PC-3 (cell line): ENCODE results near the gene HMCN2. TPM values are rescaled to one million over a fixed set of nuclear protein-coding genes. Genes with fewer than 3 reads are reported as not detected.

Experiments
- ATAC-seq: fragments of 200-7000 bp; cut with Tn5 transposase; 2 replicates; pipeline ENCODE4 v1.9.1; 2020; ENCODE audit warnings: mild to moderate bottlenecking, moderate library complexity
- BruUV-seq: library from RNA; stranded (reverse); fragments of 400-500 nt; replicated peaks from 2 replicates; lab custom pipeline; 2021; lab: Mats Ljungman, UMichigan
- CTCF ChIA-PET: fragments of 300-600 bp; sonication (Branson Sonifier 250); formaldehyde crosslinking; loops from one replicate; lab custom pipeline; 2022; ENCODE audit warnings: antibody characterized with exemption; lab: Charles Lee
- POLR2A ChIA-PET: fragments of 300-600 bp; sonication (Branson Sonifier 250); formaldehyde crosslinking; loops from one replicate; lab custom pipeline; 2022; ENCODE audit warnings: antibody characterized with exemption; ENCODE audit not compliant: unreplicated experiment; lab: Charles Lee
- DNase-seq: peaks from one replicate; pipeline ENCODE4 v3.0.0-alpha.2; 2015
- H2AFZ ChIP-seq: fragments of 300-600 bp; sonication (generic); 2 replicates; pipeline ENCODE4 v1.6.0; 2016; ENCODE audit warnings: antibody characterized with exemption, low read length
- H3F3A ChIP-seq: fragments of 300-600 bp; sonication (generic); one replicate; pipeline ENCODE4 v1.6.0; 2017; ENCODE audit warnings: antibody characterized with exemption, low read length, control low read depth, mild to moderate bottlenecking; ENCODE audit not compliant: unreplicated experiment
- H3K27ac ChIP-seq: fragments of 300-600 bp; sonication (generic); 2 replicates; pipeline ENCODE4 v1.5.1; 2016; ENCODE audit warnings: mild to moderate bottlenecking, low read length
- H3K27me3 ChIP-seq: fragments of 300-600 bp; sonication (generic); 2 replicates; pipeline ENCODE4 v1.6.1; 2016; ENCODE audit warnings: low read length, mixed read lengths
- H3K36me3 ChIP-seq: fragments of 300-600 bp; sonication (generic); 2 replicates; pipeline ENCODE4 v1.6.1; 2016; ENCODE audit warnings: low read depth, mixed run types, low read length, mixed read lengths
- H3K4me1 ChIP-seq: fragments of 300-600 bp; sonication (generic); 2 replicates; pipeline ENCODE4 v1.5.1; 2016; ENCODE audit warnings: low read length; ENCODE audit not compliant: insufficient read depth
- H3K4me2 ChIP-seq: fragments of 300-600 bp; sonication (generic); 2 replicates; pipeline ENCODE4 v1.6.0; 2016; ENCODE audit warnings: low read length
- H3K4me3 ChIP-seq: fragments of 300-600 bp; sonication (generic); 2 replicates; pipeline ENCODE4 v1.5.1; 2016; ENCODE audit warnings: mild to moderate bottlenecking, low read length, mixed read lengths
- H3K79me2 ChIP-seq: fragments of 300-600 bp; sonication (generic); 2 replicates; pipeline ENCODE4 v1.6.1; 2017; ENCODE audit warnings: low read length, mixed read lengths
- H3K9ac ChIP-seq: fragments of 300-600 bp; sonication (generic); 2 replicates; pipeline ENCODE4 v1.6.0; 2016; ENCODE audit warnings: mild to moderate bottlenecking, low read length
- H3K9me2 ChIP-seq: fragments of 300-600 bp; sonication (generic); replicated peaks from 2 replicates; pipeline ENCODE4 v1.6.1; 2016; ENCODE audit warnings: mixed run types, low read length, mixed read lengths
- H3K9me3 ChIP-seq: fragments of 300-600 bp; sonication (generic); 2 replicates; pipeline ENCODE4 v1.6.1; 2016; ENCODE audit warnings: low read length, mixed read lengths
- H4K20me1 ChIP-seq: fragments of 300-600 bp; sonication (generic); 2 replicates; pipeline ENCODE4 v1.6.1; 2016; ENCODE audit warnings: low read length, mixed read lengths
- CTCF ChIP-seq: fragments of 300-600 bp; sonication (generic); conservative IDR thresholded peaks from 2 replicates; pipeline ENCODE4 v1.5.1; 2017; ENCODE audit warnings: antibody characterized with exemption, low read depth, mild to moderate bottlenecking, low read length
- EZH2 ChIP-seq: fragments of 300-600 bp; sonication (generic); IDR thresholded peaks from one replicate; pipeline ENCODE4 v1.6.1; 2017; ENCODE audit warnings: antibody characterized with exemption, mild to moderate bottlenecking, low read length; ENCODE audit not compliant: unreplicated experiment
- EZH2phosphoT487 ChIP-seq: fragments of 300-600 bp; sonication (generic); IDR thresholded peaks from 2 replicates; pipeline ENCODE4 v1.6.1; 2018; ENCODE audit warnings: mild to moderate bottlenecking, antibody characterized with exemption, low read length, borderline replicate concordance
- intact Hi-C: fragments of 100-400 bp; cut with micrococcal nuclease; formaldehyde crosslinking; loops from 2 replicates; pipeline ENCODE4 v1.9.0; 2023
- total RNA-seq: library from RNA; depleted of rRNA; stranded (reverse); fragments of >200 nt; gene quantifications from 2 replicates; pipeline ENCODE4 v1.2.3, GENCODE V29; 2014

The HMCN2 gene
- total RNA-seq, 1 experiment from 2014 or later = 0.11 TPM

DNA sequence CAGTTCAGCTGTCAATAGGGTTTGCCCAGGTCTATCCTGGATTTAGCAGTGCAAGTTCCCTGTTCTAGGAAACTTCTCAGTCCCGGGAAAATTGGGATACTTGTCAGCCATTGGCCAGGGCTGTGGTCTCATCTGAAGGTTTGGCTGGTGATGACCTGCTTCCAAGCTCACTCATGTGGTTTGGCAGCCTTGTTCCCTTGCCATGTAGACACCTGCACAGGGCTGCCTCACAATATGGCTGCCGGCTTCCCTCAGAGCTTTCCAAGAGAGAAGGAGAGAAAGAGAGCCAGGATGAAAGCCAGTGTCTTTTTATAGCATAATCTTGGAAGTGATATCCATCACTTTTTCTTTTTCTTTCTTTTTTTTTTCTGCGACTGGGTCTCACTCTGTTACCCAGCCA lies 37.7 kb upstream of the HMCN2 start:
- Histone ChIP-seq H3K9me2 (no peaks in the 10 kb centered on the region), H3K27ac (no peak overlapping the region), H3K4me1 (no peaks in the 10 kb centered on the region), H3K27me3 (no peaks in the 10 kb centered on the region), H3K79me2 (no peaks in the 10 kb centered on the region), H3K4me2 (no peak overlapping the region), H2AFZ (no peak overlapping the region), H3F3A (no peaks in the 10 kb centered on the region), H3K9me3 (no peaks in the 10 kb centered on the region), H4K20me1 (no peaks in the 10 kb centered on the region), H3K36me3 (peaks cover 17% of the 10 kb centered on the region; the same call in 1 of the 2 replicates), H3K9ac (no peak overlapping the region), H3K4me3 (no peak overlapping the region)
- CTCF ChIA-PET = no interaction called here
- DNase-seq (no peak), ATAC-seq (no peak)
- intact Hi-C loops = no loop called here
- BruUV-seq = no TSS peak
- POLR2A ChIA-PET = interaction anchor here (0.6 kb wide), 1 partner anchor 29 kb away, joined by 6 read pairs; no protein-coding TSS in a partner anchor
- TF ChIP-seq EZH2 (no peak), EZH2phosphoT487 (no peak), CTCF (no peak)

DNA sequence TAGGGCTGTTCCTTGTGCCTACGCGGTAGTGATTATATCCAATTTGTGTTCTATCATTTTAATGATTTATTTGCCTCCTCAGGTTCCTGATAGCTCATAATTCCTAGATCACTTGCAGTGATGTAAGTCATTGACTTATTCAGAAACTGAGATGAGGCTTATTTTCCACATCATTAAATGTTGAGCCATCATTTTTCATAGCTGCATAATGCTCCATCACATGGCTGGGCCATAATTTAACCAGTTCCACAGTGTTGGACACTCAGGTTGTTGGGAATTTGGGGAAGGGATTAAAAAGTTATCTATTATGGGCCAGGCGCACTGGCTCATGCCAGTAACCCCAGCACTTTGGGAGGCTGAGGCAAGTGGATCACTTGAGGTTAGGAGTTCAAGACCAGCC lies 35.8 kb upstream of the HMCN2 start:
- DNase-seq (no peak), ATAC-seq (no peak)
- TF ChIP-seq CTCF = no peak
- no peak for TF ChIP-seq EZH2
- no peak for TF ChIP-seq EZH2phosphoT487
- H2AFZ ChIP-seq = no peak overlapping the region
- CTCF ChIA-PET = no interaction called here
- H3K27me3 ChIP-seq = no peaks in the 10 kb centered on the region
- H3K4me2 ChIP-seq = no peak overlapping the region
- BruUV-seq = no TSS peak
- H3K79me2 ChIP-seq = no peaks in the 10 kb centered on the region
- peaks cover 17% of the 10 kb centered on the region; the same call in 1 of the 2 replicates for H3K36me3 ChIP-seq
- no peaks in the 10 kb centered on the region for H3K9me2 ChIP-seq
- no peaks in the 10 kb centered on the region for H3K4me1 ChIP-seq
- H3K27ac ChIP-seq = no peak overlapping the region
- H3K4me3 ChIP-seq = no peak overlapping the region
- no peaks in the 10 kb centered on the region for H4K20me1 ChIP-seq
- H3K9ac ChIP-seq = no peak overlapping the region
- POLR2A ChIA-PET = no interaction called here
- intact Hi-C loops = no loop called here
- H3K9me3 ChIP-seq = no peaks in the 10 kb centered on the region
- H3F3A ChIP-seq = no peaks in the 10 kb centered on the region

- H3K4me2 ChIP-seq = no peak overlapping the region
- ChIA-PET CTCF (no interaction called here), POLR2A (no interaction called here)
- no peak for ATAC-seq
- no TSS peak for BruUV-seq
- H3F3A ChIP-seq = no peaks in the 10 kb centered on the region
- no peaks in the 10 kb centered on the region for H3K27me3 ChIP-seq
- no peak overlapping the region for H3K4me3 ChIP-seq
- H3K4me1 ChIP-seq = no peaks in the 10 kb centered on the region
- no peak overlapping the region for H2AFZ ChIP-seq
- H3K9ac ChIP-seq = no peak overlapping the region
- TF ChIP-seq EZH2phosphoT487 = no peak
- no peak for TF ChIP-seq EZH2
- no peak for TF ChIP-seq CTCF
- H3K9me2 ChIP-seq = no peaks in the 10 kb centered on the region
- no peaks in the 10 kb centered on the region for H3K9me3 ChIP-seq
- DNase-seq = no peak
- no peak overlapping the region for H3K27ac ChIP-seq
- H3K36me3 ChIP-seq = peaks cover 17% of the 10 kb centered on the region; the same call in 1 of the 2 replicates
- no peaks in the 10 kb centered on the region for H3K79me2 ChIP-seq
- intact Hi-C loops = no loop called here
- H4K20me1 ChIP-seq = no peaks in the 10 kb centered on the region
Observed at GRCh38 chr9:130230631-130231030, 34.9 kb upstream of the HMCN2 start.
